ENCODE data around the gene COL4A3.

The COL4A3 gene

GRCh38 chr2:227349989-227350612 is 185.7 kb downstream of the COL4A3 start:
- Histone ChIP-seq H3K27me3 (ENCODE audit: insufficient read depth, low read depth) (no peaks in the 10 kb centered on the region), H3K27ac (no peak overlapping the region), H3K4me2 (no peak overlapping the region), H3K79me2 (ENCODE audit: insufficient read depth, low read depth) (no peaks in the 10 kb centered on the region), H3K4me3 (IDR thresholded peaks at IDR 0.05; ENCODE audit: insufficient read depth, low read depth, low read length) (no peak overlapping the region), H4K20me1 (ENCODE audit: insufficient read depth) (no peaks in the 10 kb centered on the region), H3K9ac (no peak overlapping the region), H3K36me3 (ENCODE audit: insufficient read depth) (no peaks in the 10 kb centered on the region), H2AFZ (ENCODE audit: low read depth) (no peak overlapping the region), H3K4me1 (ENCODE audit: low read depth, poor library complexity, severe bottlenecking) (no peaks in the 10 kb centered on the region)
- TF ChIP-seq CTCF (conservative IDR thresholded peaks at IDR 0.05; ENCODE audit: low read depth, low read length) = no peak

GRCh38 chr2:227351639-227352038 is 187.2 kb downstream of the COL4A3 start:
- H3K4me2 ChIP-seq = no peak overlapping the region
- H3K36me3 ChIP-seq (ENCODE audit: insufficient read depth) = no peaks in the 10 kb centered on the region
- no peak overlapping the region for H3K9ac ChIP-seq
- no peak overlapping the region for H3K4me3 ChIP-seq (IDR thresholded peaks at IDR 0.05; ENCODE audit: insufficient read depth, low read depth, low read length)
- H3K79me2 ChIP-seq (ENCODE audit: insufficient read depth, low read depth) = no peaks in the 10 kb centered on the region
- H3K27me3 ChIP-seq (ENCODE audit: insufficient read depth, low read depth) = no peaks in the 10 kb centered on the region
- TF ChIP-seq CTCF (conservative IDR thresholded peaks at IDR 0.05; ENCODE audit: low read depth, low read length) = no peak
- no peaks in the 10 kb centered on the region for H3K4me1 ChIP-seq (ENCODE audit: low read depth, poor library complexity, severe bottlenecking)
- no peaks in the 10 kb centered on the region for H4K20me1 ChIP-seq (ENCODE audit: insufficient read depth)
- H2AFZ ChIP-seq (ENCODE audit: low read depth) = no peak overlapping the region
- H3K27ac ChIP-seq = no peak overlapping the region

GRCh38 chr2:227360351-227360750 is 195.9 kb downstream of the COL4A3 start:
- TF ChIP-seq CTCF (conservative IDR thresholded peaks at IDR 0.05; ENCODE audit: low read depth, low read length) = no peak
- no peak overlapping the region for H3K9ac ChIP-seq
- H3K27ac ChIP-seq = no peak overlapping the region
- no peaks in the 10 kb centered on the region for H3K4me1 ChIP-seq (ENCODE audit: low read depth, poor library complexity, severe bottlenecking)
- H3K4me3 ChIP-seq (IDR thresholded peaks at IDR 0.05; ENCODE audit: insufficient read depth, low read depth, low read length) = no peak overlapping the region
- no peak overlapping the region for H3K4me2 ChIP-seq
- no peaks in the 10 kb centered on the region for H3K27me3 ChIP-seq (ENCODE audit: insufficient read depth, low read depth)
- no peaks in the 10 kb centered on the region for H3K36me3 ChIP-seq (ENCODE audit: insufficient read depth)
- no peaks in the 10 kb centered on the region for H3K79me2 ChIP-seq (ENCODE audit: insufficient read depth, low read depth)
- H2AFZ ChIP-seq (ENCODE audit: low read depth) = no peak overlapping the region
- H4K20me1 ChIP-seq (ENCODE audit: insufficient read depth) = no peaks in the 10 kb centered on the region

- H3K79me2 ChIP-seq (ENCODE audit: insufficient read depth, low read depth) = no peaks in the 10 kb centered on the region
- no peak for TF ChIP-seq CTCF (conservative IDR thresholded peaks at IDR 0.05; ENCODE audit: low read depth, low read length)
- H3K9ac ChIP-seq = no peak overlapping the region
- no peak overlapping the region for H3K27ac ChIP-seq
- H3K4me1 ChIP-seq (ENCODE audit: low read depth, poor library complexity, severe bottlenecking) = no peaks in the 10 kb centered on the region
- H3K4me2 ChIP-seq = no peak overlapping the region
- H3K27me3 ChIP-seq (ENCODE audit: insufficient read depth, low read depth) = no peaks in the 10 kb centered on the region
- no peak overlapping the region for H3K4me3 ChIP-seq (IDR thresholded peaks at IDR 0.05; ENCODE audit: insufficient read depth, low read depth, low read length)
- H3K36me3 ChIP-seq (ENCODE audit: insufficient read depth) = no peaks in the 10 kb centered on the region
- no peak overlapping the region for H2AFZ ChIP-seq (ENCODE audit: low read depth)
- H4K20me1 ChIP-seq (ENCODE audit: insufficient read depth) = no peaks in the 10 kb centered on the region
Observed at GRCh38 chr2:227363756-227364155, 199.3 kb downstream of the COL4A3 start.
